GM18858 (cell line): Measurements from ENCODE around the gene PDXP.
"Not testable (repeated sequence)": the region's sequence is repeated elsewhere in the genome, so short reads cannot be mapped to it uniquely, and the experiment has no call there.

Experiments used
- ATAC-seq: cut with Tn5 transposase; IDR thresholded peaks from one replicate; pipeline ENCODE4 v1.9.1; 2021; ENCODE audit not compliant: unreplicated experiment

The PDXP gene

DNA sequence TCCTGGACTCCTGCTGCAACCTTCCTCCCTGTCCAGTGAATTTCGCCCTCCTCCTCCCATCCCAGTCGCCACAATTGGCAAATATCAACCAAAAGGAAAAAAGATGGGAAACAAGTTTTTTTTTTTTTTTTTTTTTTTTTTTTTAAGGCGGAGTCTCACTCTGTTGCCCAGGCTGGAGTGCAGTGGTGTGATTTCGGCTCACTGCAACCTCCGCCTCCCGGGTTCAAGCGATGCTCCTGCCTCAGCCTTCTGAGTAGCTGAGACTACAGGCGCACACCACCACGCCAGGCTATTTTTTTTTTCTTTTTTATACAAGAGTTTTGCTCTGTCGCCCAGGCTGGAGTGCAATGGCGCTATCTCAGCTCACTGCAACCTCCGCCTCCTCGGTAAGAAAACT lies 37.7 kb downstream of the PDXP start:
- not testable (repeated sequence) for ATAC-seq

DNA sequence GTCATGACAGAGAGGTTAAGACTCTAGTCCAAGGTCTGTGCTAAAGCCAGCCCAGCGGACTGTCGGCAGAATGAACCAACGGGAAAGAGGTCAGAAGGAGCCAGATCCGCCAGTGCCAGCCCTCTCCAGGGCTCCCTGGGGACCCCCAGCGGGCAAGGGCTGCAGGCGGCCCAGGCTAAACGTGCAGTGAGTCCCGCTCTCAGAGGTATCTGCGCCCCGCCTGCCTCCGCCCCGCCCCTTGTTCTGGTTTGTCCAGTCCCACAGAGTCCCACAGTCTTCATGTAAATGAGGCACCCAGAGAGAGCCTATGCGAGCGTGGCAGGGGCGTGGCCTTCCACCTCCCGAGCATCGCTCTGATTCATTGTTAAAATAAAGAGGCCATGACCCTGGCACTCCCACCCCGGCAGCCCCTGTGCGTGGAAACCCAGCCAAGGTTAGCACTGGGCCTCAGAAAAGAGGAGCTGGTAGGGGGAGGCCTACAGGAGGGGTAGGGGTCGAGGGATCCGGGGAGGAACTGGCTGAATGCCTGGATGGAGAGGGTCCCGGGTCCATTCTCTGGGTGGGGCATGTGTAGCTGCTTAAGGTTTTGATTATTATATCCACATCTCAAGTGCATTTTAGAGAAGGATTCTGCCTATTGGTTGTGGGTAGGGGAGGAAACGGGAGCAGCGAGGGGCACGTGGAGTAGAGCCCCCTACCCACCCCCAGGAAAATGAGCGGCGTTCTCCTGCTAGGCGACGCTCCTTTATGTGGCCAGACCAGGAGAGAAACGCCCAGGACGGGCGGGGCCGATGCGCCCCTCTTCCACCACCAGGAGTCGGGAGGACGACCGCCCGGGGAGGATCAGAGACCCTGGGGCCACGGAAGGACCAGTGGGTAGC lies 38.4 kb downstream of the PDXP start, which contains the start of gene TRIOBP:
Gene TRIOBP (plus strand): TSS at position 392 of the 881 bp plus-strand sequence. CDS start 4,318 bp downstream, outside the sequence.
- ATAC-seq = no peak

DNA sequence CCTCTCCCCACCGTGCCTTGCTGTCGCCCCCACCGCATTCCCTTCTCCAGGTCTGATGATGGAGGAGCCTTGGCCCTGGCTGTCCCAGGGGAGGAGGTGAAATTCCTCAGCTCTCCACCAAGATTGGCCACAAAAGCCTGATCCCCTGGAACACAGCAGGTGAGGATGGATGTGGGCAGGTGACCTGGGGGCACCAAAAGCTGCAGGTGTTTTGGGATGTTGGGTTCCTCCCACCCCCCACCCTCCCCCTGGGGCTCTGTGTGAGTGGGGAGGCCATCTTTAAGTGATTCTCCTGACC lies 39.0 kb downstream of the PDXP start:
- no peak for ATAC-seq

- no peak for ATAC-seq
Measured at GRCh38 chr22:37701141-37701786, 42.7 kb downstream of the PDXP start.

DNA sequence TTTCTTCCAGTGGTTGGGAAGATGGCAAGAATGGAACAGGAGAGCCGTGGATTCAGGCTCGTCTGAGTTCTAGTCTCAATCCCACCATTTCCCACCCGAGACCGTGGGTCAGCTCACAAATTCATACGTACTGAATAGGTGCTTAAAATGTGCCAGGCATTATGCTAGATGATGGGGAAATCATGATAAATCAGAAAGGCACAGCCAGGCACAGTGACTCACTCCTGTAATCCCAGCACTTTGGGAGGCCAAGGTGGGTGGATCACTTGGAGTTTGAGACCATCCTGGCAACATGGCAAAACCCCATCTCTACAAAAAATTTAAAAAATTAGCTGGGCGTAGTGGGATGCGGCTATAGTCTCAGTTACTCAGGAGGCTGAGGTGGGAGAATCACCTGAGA lies 45.4 kb downstream of the PDXP start:
- no peak for ATAC-seq

DNA sequence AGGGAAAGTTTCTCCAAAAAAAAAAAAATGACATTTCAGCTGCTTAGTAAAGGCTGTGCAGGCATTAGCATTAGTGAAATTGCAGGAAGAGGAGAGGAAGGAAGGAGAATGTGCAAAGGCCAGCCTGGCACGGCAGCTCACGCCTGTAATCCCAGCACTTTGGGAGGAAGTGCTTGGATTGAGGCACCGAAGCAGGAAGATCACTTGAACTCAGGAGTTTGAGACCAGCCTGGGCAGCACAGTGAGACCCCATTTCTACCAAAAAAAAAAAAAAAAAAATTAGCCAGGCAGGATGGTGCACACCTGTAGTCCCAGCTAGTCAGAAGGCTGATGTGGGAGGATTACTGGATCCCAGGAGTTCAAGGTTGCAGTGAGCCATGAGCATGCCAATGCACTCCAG lies 46.1 kb downstream of the PDXP start:
- ATAC-seq = no peak

DNA sequence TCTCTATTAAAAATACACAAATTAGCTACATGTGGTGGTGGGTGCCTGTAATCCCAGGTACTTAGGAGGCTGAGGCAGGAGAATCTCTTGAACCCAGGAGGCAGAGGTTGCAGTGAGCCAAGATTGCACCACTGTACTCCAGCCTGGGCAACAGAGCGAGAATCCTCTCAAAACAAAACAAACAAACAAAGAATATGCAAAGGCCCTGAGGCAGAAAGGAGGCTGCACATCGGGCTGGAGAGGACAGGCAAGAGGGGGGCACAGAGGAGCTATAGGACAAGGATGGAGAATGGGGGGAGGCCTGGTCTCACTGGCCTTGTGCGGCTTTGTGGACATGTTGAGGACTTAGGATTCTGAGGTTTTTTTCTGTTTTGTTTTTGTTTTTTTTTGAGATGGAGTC lies 46.7 kb downstream of the PDXP start:
- no peak for ATAC-seq

DNA sequence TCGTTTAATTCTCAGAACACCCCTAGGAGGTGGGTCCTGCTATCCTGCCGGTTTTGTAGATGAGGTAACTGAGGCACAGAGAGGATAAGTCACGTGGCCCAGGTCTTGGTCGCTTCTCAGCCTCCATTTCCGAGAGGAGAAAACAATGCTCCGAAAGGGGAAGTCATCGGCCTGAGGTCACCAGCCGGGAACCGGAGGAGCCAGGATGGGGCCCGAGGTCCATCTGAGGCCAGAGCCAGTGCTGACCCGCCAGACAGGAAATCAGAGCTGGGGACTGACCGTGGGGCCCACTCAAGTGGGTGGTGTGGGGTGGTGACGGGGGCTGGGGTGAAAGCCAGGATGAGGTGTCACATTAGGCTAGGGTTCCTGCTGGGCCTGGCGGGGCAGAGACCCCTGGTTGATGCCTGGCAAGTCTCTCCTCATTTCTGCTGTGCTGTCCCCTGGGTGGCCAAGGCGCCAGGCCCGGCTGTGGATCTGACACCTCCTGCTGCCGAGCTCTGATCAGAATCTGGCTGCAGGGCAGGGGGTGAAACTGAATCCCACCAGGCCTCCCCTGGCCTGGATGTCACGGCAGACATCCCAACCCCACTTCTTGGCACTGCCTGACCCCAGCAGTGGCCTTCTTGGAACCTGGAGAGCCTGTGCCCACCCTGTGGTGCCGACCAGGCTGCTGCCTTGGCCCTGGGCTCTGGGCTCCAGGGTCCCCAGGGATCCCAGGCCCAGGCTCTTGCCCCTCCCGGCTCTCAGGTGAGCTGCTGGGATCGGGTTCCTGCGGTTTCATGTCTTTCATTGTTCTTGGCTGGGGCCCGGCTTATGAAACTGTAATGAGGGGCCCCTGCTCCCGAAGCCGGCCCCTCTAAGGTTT lies 50.3 kb downstream of the PDXP start:
- no peak for ATAC-seq

DNA sequence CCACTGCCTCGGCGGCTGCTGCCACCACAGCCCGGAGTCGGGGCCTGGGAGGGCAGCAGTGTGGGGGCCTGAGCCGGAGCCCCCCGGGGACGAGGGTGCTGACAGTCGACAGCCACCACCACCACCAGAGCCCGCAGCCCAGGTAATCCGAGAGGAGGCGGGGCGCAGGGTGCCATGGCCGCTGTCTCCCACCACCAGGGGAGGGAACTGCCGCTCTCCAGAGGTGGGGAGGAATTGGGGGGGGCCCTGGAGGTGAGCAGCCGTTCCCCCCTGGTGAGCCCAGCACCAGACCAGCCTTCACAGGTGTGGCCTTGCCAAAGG lies 50.9 kb downstream of the PDXP start:
- ATAC-seq = no peak

GRCh38 chr22:37710675-37711074 lies 52.2 kb downstream of the PDXP start:
- ATAC-seq = no peak

GRCh38 chr22:37711490-37711889 lies 53.0 kb downstream of the PDXP start:
- no peak for ATAC-seq

DNA sequence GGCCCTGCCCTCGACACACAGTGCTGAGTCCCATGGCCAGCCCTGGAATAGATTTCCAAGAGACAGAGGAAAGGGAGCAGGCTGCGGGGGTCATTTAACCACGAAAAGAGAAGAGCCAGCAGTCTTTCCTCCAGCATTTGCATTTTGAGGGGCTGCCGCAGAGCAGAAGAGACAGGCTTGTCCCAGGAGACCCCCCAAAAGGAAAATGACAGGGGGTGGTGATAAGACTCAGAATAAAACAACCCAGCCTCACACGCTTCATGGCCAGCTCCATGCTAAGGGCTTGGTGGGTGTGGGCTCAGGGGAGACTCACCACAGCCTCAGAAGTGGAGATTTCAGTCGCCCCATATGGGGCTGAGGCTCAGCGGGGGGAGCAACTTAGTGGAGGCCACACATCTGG lies 55.2 kb downstream of the PDXP start:
- ATAC-seq = no peak

GRCh38 chr22:37714634-37715033 lies 56.1 kb downstream of the PDXP start:
- no peak for ATAC-seq

DNA sequence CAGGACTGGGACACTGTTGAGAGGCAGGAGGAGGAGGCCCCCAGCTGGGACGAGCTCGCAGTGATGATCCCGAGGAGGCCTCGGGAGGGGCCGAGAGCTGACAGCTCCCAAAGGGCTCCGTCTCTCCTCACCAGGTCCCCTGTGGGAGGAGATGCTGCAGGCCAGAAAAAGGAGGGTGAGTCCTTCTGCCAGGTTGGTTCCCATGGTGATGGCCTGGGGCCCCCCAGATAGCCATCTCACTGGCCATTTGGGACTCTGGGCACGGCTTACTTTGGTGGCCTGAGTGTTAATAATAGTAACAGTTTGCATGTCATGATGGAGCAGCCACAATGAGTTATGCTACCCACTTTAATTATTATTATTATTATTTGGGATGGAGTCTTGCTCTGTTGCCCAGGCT lies 57.2 kb downstream of the PDXP start:
- no peak for ATAC-seq
